Right lobe of liver (tissue), 6 donors: Measurements from ENCODE around the gene PWP2. TPM values are rescaled to one million over a fixed set of nuclear protein-coding genes. Genes with fewer than 3 reads are reported as not detected.
"Not testable (repeated sequence)": the region's sequence is repeated elsewhere in the genome, so short reads cannot be mapped to it uniquely, and the experiment has no call there.

Experiments
- ATAC-seq, 4 donors: fragments of 200-7000 bp; cut with Tn5 transposase; one replicate each; pipeline ENCODE4 v1.9.1; 2020; ENCODE audit warnings: mild to moderate bottlenecking in 4 of 4, moderate library complexity in 4 of 4
- DNase-seq, 3 donors: peaks; one replicate each; pipeline ENCODE4 v3.0.0-alpha.2; 2020
- H3K27ac ChIP-seq, 3 donors: fragments of 200-600 bp; one replicate each; pipeline ENCODE4 v1.8.0; 2022
- H3K27me3 ChIP-seq, 2 donors: fragments of 200-600 bp; one replicate each; pipeline ENCODE4 v1.8.0; 2022
- H3K36me3 ChIP-seq, 4 donors: fragments of 200-600 bp; sonication (generic) in 1 of 4; one replicate each; pipeline versions ENCODE4 v1.5.1 to v1.8.0; 2017 to 2022; ENCODE audit warnings: control low read depth in 1 of 4
- H3K4me1 ChIP-seq, 4 donors: fragments of 200-600 bp; sonication (generic) in 1 of 4; one replicate each; pipeline versions ENCODE4 v1.5.1 to v1.8.0; 2017 to 2022; ENCODE audit warnings: control low read depth in 1 of 4
- H3K4me3 ChIP-seq, 3 donors: fragments of 200-600 bp; one replicate each; pipeline ENCODE4 v1.8.0; 2022
- H3K9me3 ChIP-seq, 4 donors: fragments of 200-600 bp; sonication (generic) in 1 of 4; one replicate each; pipeline versions ENCODE4 v1.5.1 to v1.8.0; 2017 to 2022; ENCODE audit warnings: control low read depth in 1 of 4
- WGBS: methylation state at CpG from one replicate; pipeline ENCODE4 v1.1.6; 2018; ENCODE audit warnings: low coverage, low lambda C conversion rate; ENCODE audit not compliant: insufficient coverage; ENCODE audit errors: missing lambda C conversion rate; 5-methylcytosine and 5-hydroxymethylcytosine counted together
- intact Hi-C, 2 donors: fragments of 100-400 bp; cut with DNase I; formaldehyde crosslinking; loops; one replicate each; pipeline versions ENCODE4 v1.11.2 to v1.14.1; 2022
- total RNA-seq, 6 experiments: library from RNA; depleted of rRNA in 2 of 6; stranded (reverse); fragments of >200 nt in 2 of 6; fragmentation: NEBNext Ultra II Directional in 3 of 6; extraction: Animal tissue kit (Norgen Biotek cat#: 25700) in 3 of 6; gene quantifications; one replicate each; pipeline versions ENCODE4 v1.1.0 to v1.2.4, GENCODE V29; 2016 to 2023
- donor health status: DM: no; HTN: yes; CAD: no.
- donor health status: DM: no; HTN: no; CAD: no.
- donor health status: DM: no; HTN: no; CAD: no.
- donor health status: DM: no; HTN: yes; CAD: no.
- donor health status: DM: no; HTN: yes; CAD: no.

The PWP2 gene
- total RNA-seq, 6 experiments from 2014 or later = 0.93 to 7.5 (median 3.0) TPM

GRCh38 chr21:44160821-44161220 lies 53.6 kb downstream of the PWP2 start:
- H3K4me1 ChIP-seq, H3K36me3 ChIP-seq, H3K9me3 ChIP-seq, H3K4me3 ChIP-seq, H3K27ac ChIP-seq, H3K27me3 ChIP-seq, DNase-seq, intact Hi-C loops: not testable (repeated sequence)
- ATAC-seq = peak in 2 of 4 donors; percentile 7 to 20
- whole genome bisulfite sequencing = no CpG with 5 or more reads among the region's 20 CpGs

GRCh38 chr21:44163167-44163653 lies 56.0 kb downstream of the PWP2 start:
- H3K36me3 ChIP-seq, H3K27me3 ChIP-seq, H3K4me3 ChIP-seq, H3K4me1 ChIP-seq, H3K9me3 ChIP-seq, DNase-seq, H3K27ac ChIP-seq, intact Hi-C loops, ATAC-seq: not testable (repeated sequence)
- WGBS = no CpG with 5 or more reads among the region's 13 CpGs

- peak in 3 of 4 donors; percentile 28 to 63 (median 34) for ATAC-seq
- H3K9me3 ChIP-seq, DNase-seq, H3K4me1 ChIP-seq, H3K4me3 ChIP-seq, H3K27me3 ChIP-seq, H3K36me3 ChIP-seq, H3K27ac ChIP-seq, intact Hi-C loops: not testable (repeated sequence)
- no CpG with 5 or more reads among the region's 15 CpGs for WGBS
Measured at GRCh38 chr21:44165933-44166332, 58.7 kb downstream of the PWP2 start.

GRCh38 chr21:44167527-44167926 lies 60.3 kb downstream of the PWP2 start:
- H3K27me3 ChIP-seq, ATAC-seq, H3K4me1 ChIP-seq, H3K4me3 ChIP-seq, H3K27ac ChIP-seq, H3K36me3 ChIP-seq, H3K9me3 ChIP-seq, DNase-seq, intact Hi-C loops: not testable (repeated sequence)
- no CpG with 5 or more reads among the region's 11 CpGs for WGBS

GRCh38 chr21:44170326-44170725 lies 63.1 kb downstream of the PWP2 start:
- H3K9me3 ChIP-seq, H3K36me3 ChIP-seq, H3K4me3 ChIP-seq, DNase-seq, H3K27me3 ChIP-seq, intact Hi-C loops, H3K27ac ChIP-seq, H3K4me1 ChIP-seq: not testable (repeated sequence)
- ATAC-seq = peak; percentile 24 to 54 (median 40)
- no CpG with 5 or more reads among the region's 10 CpGs for WGBS

- peak; percentile 58 to 78 (median 59) for DNase-seq
- H3K27ac ChIP-seq, intact Hi-C loops, H3K9me3 ChIP-seq, H3K4me3 ChIP-seq, H3K36me3 ChIP-seq, H3K27me3 ChIP-seq, H3K4me1 ChIP-seq: not testable (repeated sequence)
- peak; percentile 92 to 95 (median 94) for ATAC-seq
- no CpG with 5 or more reads among the region's 10 CpGs for WGBS
Measured at GRCh38 chr21:44170863-44171262, 63.7 kb downstream of the PWP2 start.

- H3K27ac ChIP-seq, H3K4me1 ChIP-seq, H3K36me3 ChIP-seq, intact Hi-C loops, ATAC-seq, H3K27me3 ChIP-seq, DNase-seq, H3K4me3 ChIP-seq, H3K9me3 ChIP-seq: not testable (repeated sequence)
- no CpG with 5 or more reads among the region's 13 CpGs for WGBS
Measured at GRCh38 chr21:44171962-44172572, 64.9 kb downstream of the PWP2 start.

- WGBS = no CpG with 5 or more reads among the region's 19 CpGs
Measured at GRCh38 chr21:44172741-44173140, 65.5 kb downstream of the PWP2 start.

GRCh38 chr21:44175189-44175588 lies 68.0 kb downstream of the PWP2 start:
- H3K27me3 ChIP-seq, H3K27ac ChIP-seq, DNase-seq, intact Hi-C loops, H3K4me3 ChIP-seq, H3K36me3 ChIP-seq, ATAC-seq, H3K9me3 ChIP-seq, H3K4me1 ChIP-seq: not testable (repeated sequence)
- no CpG with 5 or more reads among the region's 17 CpGs for WGBS

More at GRCh38 chr21:44172741-44173140, 65.5 kb downstream of the PWP2 start:
- intact Hi-C loops, H3K4me3 ChIP-seq, H3K9me3 ChIP-seq, H3K27me3 ChIP-seq, H3K27ac ChIP-seq, H3K4me1 ChIP-seq, H3K36me3 ChIP-seq, DNase-seq: not testable (repeated sequence)
- ATAC-seq = peak; percentile 57 to 67 (median 61)

GRCh38 chr21:44176127-44176526 lies 68.9 kb downstream of the PWP2 start:
- DNase-seq (peak in 1 of 3 donors; percentile 33), ATAC-seq (peak in 3 of 4 donors; percentile 13 to 61 (median 58))
- H3K4me1 ChIP-seq, H3K27me3 ChIP-seq, H3K4me3 ChIP-seq, H3K27ac ChIP-seq, intact Hi-C loops, H3K9me3 ChIP-seq, H3K36me3 ChIP-seq: not testable (repeated sequence)
- no CpG with 5 or more reads among the region's 14 CpGs for WGBS
